HCT116 (cell line): Measurements from ENCODE around the gene TNFAIP3. TPM values are rescaled to one million over a fixed set of nuclear protein-coding genes. Genes with fewer than 3 reads are reported as not detected.
"Not testable (repeated sequence)": the region's sequence is repeated elsewhere in the genome, so short reads cannot be mapped to it uniquely, and the experiment has no call there.

ENCODE experiments used
- ATAC-seq: fragments of 200-7000 bp; cut with Tn5 transposase; 2 replicates; pipeline ENCODE4 v1.9.1; 2020; ENCODE audit warnings: mild to moderate bottlenecking, moderate library complexity
- BruUV-seq: library from RNA; stranded (reverse); fragments of 400-500 nt; replicated peaks from 2 replicates; lab custom pipeline; 2021; lab: Mats Ljungman, UMichigan
- CTCF ChIA-PET: fragments of 300-600 bp; sonication (Branson Sonifier 250); formaldehyde crosslinking; loops from one replicate; lab custom pipeline; 2021; ENCODE audit warnings: antibody characterized with exemption; lab: Charles Lee
- POLR2A ChIA-PET: fragments of 300-600, 350-600 bp; sonication (Branson Sonifier 250); formaldehyde crosslinking; loops from one replicate; lab custom pipeline; 2021; ENCODE audit warnings: antibody characterized with exemption; lab: Charles Lee
- RAD21 ChIA-PET, 2 experiments: fragments of 300-600 bp; sonication (Branson Sonifier 250); formaldehyde crosslinking; loops; one replicate each; lab custom pipeline; 2023; ENCODE audit warnings: low total read pairs in 2 of 2; ENCODE audit not compliant: uncharacterized antibody in 2 of 2, unreplicated experiment in 2 of 2, low non-redundant PET in 1 of 2; lab: Charles Lee
- DNase-seq: peaks from one replicate; pipeline ENCODE4 v3.0.0-alpha.2; 2010; ENCODE audit warnings: low read depth, low spot score
- H2AFZ ChIP-seq: fragments of 200-600 bp; shearing (Covaris generic), sonication (generic); 2 replicates; pipeline ENCODE4 v1.6.1; 2017; ENCODE audit warnings: low read depth, mixed run types, mixed read lengths, antibody characterized with exemption, low read length; ENCODE audit not compliant: poor library complexity, severe bottlenecking
- H3K27ac ChIP-seq: 2 replicates; pipeline ENCODE4 v1.5.1; 2012; ENCODE audit warnings: low read depth, low read length
- H3K27me3 ChIP-seq: fragments of 200-600 bp; sonication (generic); 2 replicates; pipeline ENCODE4 v1.6.1; 2016; ENCODE audit warnings: mixed run types, low read length, mixed read lengths; ENCODE audit not compliant: insufficient read depth
- H3K36me3 ChIP-seq, 2 experiments: fragments of 200-500 bp in 1 of 2; fragments of 200-600 bp in 1 of 2; sonication (Bioruptor generic) in 1 of 2; sonication (generic) in 1 of 2; 2 replicates each; pipeline versions ENCODE4 v1.5.1 to v1.6.1; 2014 to 2016; ENCODE audit warnings: low read length in 2 of 2, inconsistent platforms in 1 of 2, mixed read lengths in 1 of 2, mixed run types in 1 of 2; ENCODE audit not compliant: insufficient read depth in 2 of 2, control insufficient read depth in 1 of 2
- H3K4me1 ChIP-seq, 2 experiments: fragments of 200-600 bp in 1 of 2; sonication (generic) in 1 of 2; 2 replicates each; pipeline versions ENCODE4 v1.5.1 to v1.6.1; 2012 to 2017; ENCODE audit warnings: low read length in 2 of 2, inconsistent platforms in 1 of 2, mild to moderate bottlenecking in 1 of 2, mixed read lengths in 1 of 2, mixed run types in 1 of 2, moderate library complexity in 1 of 2; ENCODE audit not compliant: insufficient read depth in 2 of 2, control insufficient read depth in 1 of 2
- H3K4me2 ChIP-seq: fragments of 200-600 bp; sonication (generic); 2 replicates; pipeline ENCODE4 v1.6.1; 2017; ENCODE audit warnings: mixed run types, low read length, mixed read lengths
- H3K4me3 ChIP-seq, 2 experiments: fragments of 200-600 bp in 1 of 2; sonication (generic) in 1 of 2; replicated peaks in 1 of 2; 2 replicates each; pipeline ENCODE4 v1.5.1; 2011 to 2016; ENCODE audit warnings: low read length in 2 of 2, control low read depth in 1 of 2, low read depth in 1 of 2, mild to moderate bottlenecking in 1 of 2, mixed read lengths in 1 of 2, mixed run types in 1 of 2
- H3K79me2 ChIP-seq: fragments of 200-600 bp; sonication (generic); 2 replicates; pipeline ENCODE4 v1.6.1; 2017; ENCODE audit warnings: mild to moderate bottlenecking, mixed run types, low read length, moderate library complexity, mixed read lengths; ENCODE audit not compliant: insufficient read depth
- H3K9ac ChIP-seq: fragments of 200-600 bp; sonication (generic); 2 replicates; pipeline ENCODE4 v1.6.1; 2016; ENCODE audit warnings: low read length, mixed read lengths
- H3K9me2 ChIP-seq: fragments of 200-600 bp; sonication (generic), shearing (Covaris generic); 2 replicates; pipeline ENCODE4 v1.6.1; 2017; ENCODE audit warnings: mixed run types, mild to moderate bottlenecking, moderate library complexity; ENCODE audit not compliant: insufficient read depth
- H3K9me3 ChIP-seq, 2 experiments: fragments of 200-500 bp in 1 of 2; fragments of 200-600 bp in 1 of 2; sonication (Bioruptor generic) in 1 of 2; sonication (generic) in 1 of 2; 2 replicates each; pipeline ENCODE4 v1.6.1; 2014 to 2017; ENCODE audit warnings: low read length in 2 of 2, mixed read lengths in 2 of 2, inconsistent platforms in 1 of 2, low read depth in 1 of 2, mild to moderate bottlenecking in 1 of 2, mixed run types in 1 of 2, moderate library complexity in 1 of 2; ENCODE audit not compliant: control insufficient read depth in 1 of 2, insufficient read depth in 1 of 2
- H4K20me1 ChIP-seq: fragments of 200-600 bp; sonication (generic), shearing (Covaris generic); 2 replicates; pipeline ENCODE4 v1.6.1; 2017; ENCODE audit warnings: mixed run types, mild to moderate bottlenecking, moderate library complexity; ENCODE audit not compliant: insufficient read depth
- CBX3 ChIP-seq: IDR thresholded peaks from 2 replicates; pipeline ENCODE4 v1.6.1; 2012; ENCODE audit warnings: low read depth
- EGR1 ChIP-seq: IDR thresholded peaks from 2 replicates; pipeline ENCODE4 v1.6.1; 2012; ENCODE audit warnings: low read depth
- ELF1 ChIP-seq: IDR thresholded peaks from 2 replicates; pipeline ENCODE4 v1.6.1; 2012; ENCODE audit warnings: low read depth, borderline replicate concordance
- EZH2 ChIP-seq: fragments of 200-600 bp; sonication (generic); IDR thresholded peaks from 2 replicates; pipeline ENCODE4 v1.6.1; 2017; ENCODE audit warnings: antibody characterized with exemption, mixed run types
- FOSL1 ChIP-seq: IDR thresholded peaks from 2 replicates; pipeline ENCODE4 v1.6.1; 2012; ENCODE audit warnings: low read depth
- JUND ChIP-seq: IDR thresholded peaks from 2 replicates; pipeline ENCODE4 v1.6.1; 2012
- SIN3A ChIP-seq: IDR thresholded peaks from 2 replicates; pipeline ENCODE4 v1.6.1; 2012; ENCODE audit warnings: low read depth
- SP1 ChIP-seq: IDR thresholded peaks from 2 replicates; pipeline ENCODE4 v1.6.1; 2012; ENCODE audit warnings: low read depth
- SRF ChIP-seq: IDR thresholded peaks from 2 replicates; pipeline ENCODE4 v1.6.1; 2012; ENCODE audit warnings: low read depth
- TCF7L2 ChIP-seq: IDR thresholded peaks from 2 replicates; pipeline ENCODE4 v1.7.0; 2011; ENCODE audit warnings: borderline replicate concordance, inconsistent platforms; ENCODE audit not compliant: insufficient read depth, insufficient read length; ENCODE audit errors: extremely low read depth
- intact Hi-C: fragments of 100-400 bp; cut with micrococcal nuclease; formaldehyde crosslinking; loops from 2 replicates; pipeline ENCODE4 v1.10.0; 2022
- total RNA-seq: library from RNA; stranded (reverse); gene quantifications from one replicate; pipeline ENCODE4 v1.2.1, GENCODE V29; 2021; ENCODE audit not compliant: unreplicated experiment
- TF ChIP-seq, protein P1 (sequence below): IDR thresholded peaks from 2 replicates; pipeline ENCODE4 v1.6.1; 2012
- TF ChIP-seq, protein P2 (sequence below): IDR thresholded peaks from 2 replicates; pipeline ENCODE4 v1.6.1; 2012; ENCODE audit warnings: low read depth

TNFAIP3 gene
- total RNA-seq, 1 experiment from 2014 or later: 4.4 TPM

DNA sequence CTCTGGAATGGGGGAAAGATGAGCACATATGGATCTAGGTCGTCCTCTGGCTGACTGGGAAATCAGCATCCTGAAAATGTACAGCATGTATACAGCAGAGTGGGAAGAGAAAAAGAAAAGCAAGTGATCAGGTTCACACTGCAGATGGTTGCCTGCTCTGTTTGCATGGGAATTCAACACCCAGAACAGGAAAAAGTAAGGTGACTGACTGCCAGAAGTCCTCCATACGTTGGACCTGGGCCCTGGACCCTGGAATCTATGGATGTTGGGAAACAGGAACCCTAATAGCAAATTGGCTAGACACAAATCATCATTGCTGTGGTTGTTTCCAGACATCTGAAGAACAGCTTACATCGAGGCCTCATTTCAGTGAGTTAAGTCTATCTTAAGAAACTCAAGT lies 30.3 kb upstream of the TNFAIP3 start:
- Histone ChIP-seq H3K27ac (no peak overlapping the region), H3K9me3 (no peaks in the 10 kb centered on the region), H3K79me2 (no peaks in the 10 kb centered on the region), H3K9ac (no peak overlapping the region), H3K4me3 (no peak overlapping the region), H4K20me1 (no peaks in the 10 kb centered on the region), H2AFZ (no peak overlapping the region), H3K27me3 (no peaks in the 10 kb centered on the region), H3K4me1 (peaks cover 2 to 11% of the 10 kb centered on the region in 2 experiments; a peak in 3 of 4 replicates), H3K9me2 (no peaks in the 10 kb centered on the region), H3K36me3 (no peaks in the 10 kb centered on the region), H3K4me2 (no peak overlapping the region)
- no peak for DNase-seq
- ATAC-seq: no peak
- TF ChIP-seq TCF7L2: no peak
- no peak for TF ChIP-seq ELF1
- TF ChIP-seq, protein P1, sequence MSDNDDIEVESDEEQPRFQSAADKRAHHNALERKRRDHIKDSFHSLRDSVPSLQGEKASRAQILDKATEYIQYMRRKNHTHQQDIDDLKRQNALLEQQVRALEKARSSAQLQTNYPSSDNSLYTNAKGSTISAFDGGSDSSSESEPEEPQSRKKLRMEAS: no peak
- TF ChIP-seq, protein P2, sequence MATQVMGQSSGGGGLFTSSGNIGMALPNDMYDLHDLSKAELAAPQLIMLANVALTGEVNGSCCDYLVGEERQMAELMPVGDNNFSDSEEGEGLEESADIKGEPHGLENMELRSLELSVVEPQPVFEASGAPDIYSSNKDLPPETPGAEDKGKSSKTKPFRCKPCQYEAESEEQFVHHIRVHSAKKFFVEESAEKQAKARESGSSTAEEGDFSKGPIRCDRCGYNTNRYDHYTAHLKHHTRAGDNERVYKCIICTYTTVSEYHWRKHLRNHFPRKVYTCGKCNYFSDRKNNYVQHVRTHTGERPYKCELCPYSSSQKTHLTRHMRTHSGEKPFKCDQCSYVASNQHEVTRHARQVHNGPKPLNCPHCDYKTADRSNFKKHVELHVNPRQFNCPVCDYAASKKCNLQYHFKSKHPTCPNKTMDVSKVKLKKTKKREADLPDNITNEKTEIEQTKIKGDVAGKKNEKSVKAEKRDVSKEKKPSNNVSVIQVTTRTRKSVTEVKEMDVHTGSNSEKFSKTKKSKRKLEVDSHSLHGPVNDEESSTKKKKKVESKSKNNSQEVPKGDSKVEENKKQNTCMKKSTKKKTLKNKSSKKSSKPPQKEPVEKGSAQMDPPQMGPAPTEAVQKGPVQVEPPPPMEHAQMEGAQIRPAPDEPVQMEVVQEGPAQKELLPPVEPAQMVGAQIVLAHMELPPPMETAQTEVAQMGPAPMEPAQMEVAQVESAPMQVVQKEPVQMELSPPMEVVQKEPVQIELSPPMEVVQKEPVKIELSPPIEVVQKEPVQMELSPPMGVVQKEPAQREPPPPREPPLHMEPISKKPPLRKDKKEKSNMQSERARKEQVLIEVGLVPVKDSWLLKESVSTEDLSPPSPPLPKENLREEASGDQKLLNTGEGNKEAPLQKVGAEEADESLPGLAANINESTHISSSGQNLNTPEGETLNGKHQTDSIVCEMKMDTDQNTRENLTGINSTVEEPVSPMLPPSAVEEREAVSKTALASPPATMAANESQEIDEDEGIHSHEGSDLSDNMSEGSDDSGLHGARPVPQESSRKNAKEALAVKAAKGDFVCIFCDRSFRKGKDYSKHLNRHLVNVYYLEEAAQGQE: no peak
- no peak for TF ChIP-seq JUND
- TF ChIP-seq SRF: no peak
- no peak for TF ChIP-seq CBX3
- no peak for TF ChIP-seq EZH2
- TF ChIP-seq EGR1: no peak
- no peak for TF ChIP-seq SIN3A
- TF ChIP-seq SP1: no peak
- TF ChIP-seq FOSL1: no peak
- intact Hi-C loops: no loop called here
- CTCF ChIA-PET: no interaction called here
- POLR2A ChIA-PET: no interaction called here
- BruUV-seq: no TSS peak
- RAD21 ChIA-PET: no interaction called here

DNA sequence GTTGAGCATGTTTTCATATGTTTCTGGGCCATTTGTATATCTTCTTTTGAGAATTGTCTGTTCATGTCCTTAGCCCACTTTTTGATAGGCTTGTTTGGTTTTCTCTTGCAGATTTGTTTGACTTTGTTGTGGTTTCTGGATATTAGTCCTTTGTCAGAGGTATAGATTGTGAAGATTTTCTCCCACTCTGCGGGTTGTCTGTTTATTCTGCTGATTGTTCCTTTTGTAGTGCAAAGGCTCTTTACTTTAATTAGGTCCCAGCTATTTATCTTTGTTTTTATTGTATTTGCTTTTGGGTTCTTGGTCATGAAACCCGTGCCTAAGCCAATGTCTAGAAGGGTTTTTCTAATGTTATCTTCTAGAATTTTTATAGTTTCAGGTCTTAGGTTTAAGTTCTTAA lies 29.0 kb upstream of the TNFAIP3 start:
- H3K27me3 ChIP-seq, H3K27ac ChIP-seq, ATAC-seq, DNase-seq, H3K4me2 ChIP-seq, CTCF ChIA-PET, H3K4me1 ChIP-seq, H3K79me2 ChIP-seq, BruUV-seq, H4K20me1 ChIP-seq, H3K36me3 ChIP-seq, H3K9me3 ChIP-seq, H3K9ac ChIP-seq, H3K4me3 ChIP-seq, intact Hi-C loops, H2AFZ ChIP-seq, H3K9me2 ChIP-seq, POLR2A ChIA-PET, RAD21 ChIA-PET: not testable (repeated sequence)

DNA sequence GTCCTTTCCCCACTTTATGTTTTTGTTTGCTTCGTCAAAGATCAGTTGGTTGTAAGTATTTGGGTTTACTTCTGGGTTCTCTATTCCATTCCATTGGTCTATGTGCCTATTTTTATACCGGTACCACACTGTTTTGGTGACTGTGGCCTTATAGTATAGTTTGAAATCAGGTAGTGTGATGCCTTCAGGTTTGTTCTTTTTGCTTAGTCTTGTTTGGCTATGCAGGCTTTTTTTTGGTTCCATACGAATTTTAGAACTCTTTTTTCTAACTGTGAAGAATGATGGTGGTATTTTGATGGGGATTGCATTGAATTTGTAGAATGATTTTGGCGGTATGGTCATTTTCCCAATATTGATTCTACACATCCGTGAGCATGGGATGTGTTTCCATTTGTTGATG lies 28.5 kb upstream of the TNFAIP3 start:
- H3K27me3 ChIP-seq, ATAC-seq, H3K36me3 ChIP-seq, H4K20me1 ChIP-seq, POLR2A ChIA-PET, RAD21 ChIA-PET, H3K9ac ChIP-seq, H3K9me3 ChIP-seq, H3K4me1 ChIP-seq, CTCF ChIA-PET, DNase-seq, H3K4me3 ChIP-seq, H3K9me2 ChIP-seq, H3K79me2 ChIP-seq, H3K4me2 ChIP-seq, H2AFZ ChIP-seq, H3K27ac ChIP-seq, BruUV-seq, intact Hi-C loops: not testable (repeated sequence)
